Activated naive CD8-positive, alpha-beta T cell treated with anti-CD3 and anti-CD28 coated beads, Interleukin-2, amount 10 ng/mL, durations not matched to agents 7 days and 5 days (primary cell): ENCODE results near the gene ERN1. TPM values are rescaled to one million over a fixed set of nuclear protein-coding genes. Genes with fewer than 3 reads are reported as not detected.

Source experiments
- ATAC-seq: fragments of 150-1000 bp; cut with Tn5 transposase; one replicate; pipeline ENCODE4 v1.10.0; 2021; ENCODE audit warnings: low read depth, moderate library complexity
- POLR2A ChIA-PET: fragments of 350-600 bp; sonication (Branson Sonifier 250); formaldehyde crosslinking; loops from one replicate; lab custom pipeline; 2021; ENCODE audit warnings: antibody characterized with exemption; lab: Charles Lee
- DNase-seq: peaks from one replicate; pipeline ENCODE4 v3.0.0; 2021
- H3K27ac Mint-ChIP-seq: one replicate; pipeline ENCODE4 v1.8.0; 2022; ENCODE audit warnings: mild to moderate bottlenecking, mixed read lengths
- H3K27me3 Mint-ChIP-seq: one replicate; pipeline ENCODE4 v1.8.0; 2022; ENCODE audit warnings: mild to moderate bottlenecking, moderate library complexity, mixed read lengths
- H3K36me3 Mint-ChIP-seq: one replicate; pipeline ENCODE4 v1.8.0; 2021; ENCODE audit warnings: mild to moderate bottlenecking, mixed read lengths
- H3K4me1 Mint-ChIP-seq: one replicate; pipeline ENCODE4 v1.8.0; 2021; ENCODE audit warnings: mixed read lengths
- H3K4me3 Mint-ChIP-seq: one replicate; pipeline ENCODE4 v1.8.0; 2022; ENCODE audit warnings: mild to moderate bottlenecking, moderate library complexity, mixed read lengths
- H3K9me3 Mint-ChIP-seq: one replicate; pipeline ENCODE4 v1.8.0; 2021; ENCODE audit warnings: mixed read lengths
- total RNA-seq, 2 experiments: library from RNA; stranded (reverse); gene quantifications; one replicate each; pipeline ENCODE4 v1.2.3, GENCODE V29; 2021

ERN1 gene
- total RNA-seq, 2 experiments from 2014 or later, result 38.6 to 45.3 TPM

- ATAC-seq, result no peak
- Mint-ChIP-seq H3K27ac (no peak overlapping the region), H3K36me3 (no peaks in the 10 kb centered on the region), H3K27me3 (no peaks in the 10 kb centered on the region), H3K4me3 (no peak overlapping the region), H3K9me3 (no peaks in the 10 kb centered on the region), H3K4me1 (no peaks in the 10 kb centered on the region)
- POLR2A ChIA-PET, result no interaction called here
- no peak for DNase-seq
Measured at GRCh38 chr17:64041912-64042311, 88.0 kb downstream of the ERN1 start.

GRCh38 chr17:64040206-64040605, 89.7 kb downstream of the ERN1 start:
- ATAC-seq (no peak), DNase-seq (no peak)
- Mint-ChIP-seq H3K4me3 (no peak overlapping the region), H3K4me1 (no peaks in the 10 kb centered on the region), H3K27me3 (no peaks in the 10 kb centered on the region), H3K36me3 (no peaks in the 10 kb centered on the region), H3K27ac (no peak overlapping the region), H3K9me3 (no peaks in the 10 kb centered on the region)
- POLR2A ChIA-PET, result no interaction called here

DNA sequence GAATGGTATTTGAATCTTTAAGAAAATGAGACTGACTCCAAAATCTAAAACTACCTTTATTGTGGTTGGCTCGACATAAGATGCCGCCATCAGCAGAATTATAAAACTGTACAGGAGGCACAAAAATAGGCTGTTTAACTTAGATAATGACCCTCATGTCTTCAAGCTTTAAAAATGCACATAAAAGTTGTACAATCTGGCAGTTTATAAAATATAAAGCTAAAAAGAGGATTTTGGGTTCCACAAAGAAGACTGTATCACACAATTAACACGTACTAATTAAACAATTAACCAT, 90.9 kb downstream of the ERN1 start:
- no peak overlapping the region for H3K27ac Mint-ChIP-seq
- POLR2A ChIA-PET, result no interaction called here

DNA sequence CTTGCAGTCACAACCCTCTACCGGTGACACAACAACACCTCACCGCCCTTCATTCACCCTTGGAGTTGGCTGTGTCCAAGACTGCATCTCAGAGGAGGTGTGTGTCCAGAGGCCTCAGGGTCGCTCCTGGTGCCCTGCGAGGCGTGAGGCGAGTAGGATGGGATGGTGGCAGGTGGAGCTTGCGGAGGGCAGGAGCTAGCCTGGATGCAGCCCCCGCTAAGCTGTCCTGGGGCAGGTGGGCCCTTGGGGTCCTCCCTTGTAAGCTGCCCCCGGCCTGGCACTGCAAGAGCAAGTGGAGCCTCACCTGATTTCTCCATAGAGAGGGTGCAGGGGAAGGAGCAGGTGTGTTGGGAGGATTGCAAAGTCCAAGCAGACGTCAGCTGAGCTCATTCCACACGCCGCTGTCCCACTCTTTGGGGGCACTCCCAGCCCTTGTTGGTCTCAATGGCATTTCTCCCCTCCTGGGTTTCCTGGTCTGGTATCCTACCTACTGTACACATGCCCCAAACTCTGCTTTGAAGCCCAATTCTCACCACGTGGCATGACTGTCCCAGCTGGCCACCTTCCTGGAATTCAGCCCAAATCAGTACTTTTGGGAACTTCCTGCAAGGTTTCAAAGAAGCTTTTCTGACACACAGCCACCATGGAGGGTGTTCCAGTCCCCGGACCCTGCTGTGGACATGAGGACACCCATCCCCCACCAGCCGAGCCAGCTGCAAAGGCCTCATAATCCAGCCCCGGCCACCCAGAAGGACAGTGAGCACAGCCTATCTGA, 91.4 kb downstream of the ERN1 start:
- H3K27ac Mint-ChIP-seq, result no peak overlapping the region
- POLR2A ChIA-PET, result no interaction called here
- H3K27me3 Mint-ChIP-seq, result peaks cover 1% of the 10 kb centered on the region
- no peak overlapping the region for H3K4me3 Mint-ChIP-seq
- no peak for DNase-seq
- no peaks in the 10 kb centered on the region for H3K36me3 Mint-ChIP-seq
- H3K9me3 Mint-ChIP-seq, result no peaks in the 10 kb centered on the region
- H3K4me1 Mint-ChIP-seq, result no peaks in the 10 kb centered on the region
- no peak for ATAC-seq

More for the DNA sequence above, 90.9 kb downstream of the ERN1 start:
- no peak for DNase-seq
- Mint-ChIP-seq H3K4me3 (no peak overlapping the region), H3K36me3 (no peaks in the 10 kb centered on the region), H3K4me1 (no peaks in the 10 kb centered on the region), H3K27me3 (no peaks in the 10 kb centered on the region), H3K9me3 (no peaks in the 10 kb centered on the region)
- no peak for ATAC-seq

DNA sequence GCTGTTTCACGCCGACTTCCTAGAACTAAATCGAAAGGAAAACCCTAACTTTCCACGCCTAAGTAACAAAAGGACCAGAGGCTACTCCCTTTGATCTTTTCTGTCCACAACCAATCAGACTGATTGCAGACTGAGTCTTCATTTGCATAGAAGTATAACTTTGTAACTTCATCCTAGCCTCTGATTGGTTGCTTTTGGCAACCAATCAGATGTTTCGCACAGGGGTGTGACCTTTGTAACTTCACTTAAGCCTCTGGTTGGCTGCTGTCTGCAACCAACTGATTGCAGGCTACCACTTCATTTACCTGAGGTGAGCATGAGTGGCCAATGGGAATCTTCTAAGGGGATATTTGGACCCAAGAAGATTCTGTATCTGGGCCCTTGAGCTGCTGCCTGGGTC, 92.1 kb downstream of the ERN1 start:
- no peak overlapping the region for H3K27ac Mint-ChIP-seq

GRCh38 chr17:64037180-64037579, 92.8 kb downstream of the ERN1 start:
- DNase-seq, result no peak
- POLR2A ChIA-PET, result no interaction called here
- Mint-ChIP-seq H3K27ac (no peak overlapping the region), H3K4me3 (no peak overlapping the region), H3K27me3 (peaks cover 1% of the 10 kb centered on the region), H3K4me1 (no peaks in the 10 kb centered on the region), H3K36me3 (no peaks in the 10 kb centered on the region), H3K9me3 (no peaks in the 10 kb centered on the region)
- ATAC-seq, result no peak

More for the DNA sequence above, 92.1 kb downstream of the ERN1 start:
- H3K4me3 Mint-ChIP-seq, result no peak overlapping the region
- ATAC-seq (no peak), DNase-seq (no peak)
- H3K27me3 Mint-ChIP-seq, result peaks cover 1% of the 10 kb centered on the region
- POLR2A ChIA-PET, result no interaction called here
- no peaks in the 10 kb centered on the region for H3K36me3 Mint-ChIP-seq
- H3K9me3 Mint-ChIP-seq, result no peaks in the 10 kb centered on the region
- no peaks in the 10 kb centered on the region for H3K4me1 Mint-ChIP-seq

DNA sequence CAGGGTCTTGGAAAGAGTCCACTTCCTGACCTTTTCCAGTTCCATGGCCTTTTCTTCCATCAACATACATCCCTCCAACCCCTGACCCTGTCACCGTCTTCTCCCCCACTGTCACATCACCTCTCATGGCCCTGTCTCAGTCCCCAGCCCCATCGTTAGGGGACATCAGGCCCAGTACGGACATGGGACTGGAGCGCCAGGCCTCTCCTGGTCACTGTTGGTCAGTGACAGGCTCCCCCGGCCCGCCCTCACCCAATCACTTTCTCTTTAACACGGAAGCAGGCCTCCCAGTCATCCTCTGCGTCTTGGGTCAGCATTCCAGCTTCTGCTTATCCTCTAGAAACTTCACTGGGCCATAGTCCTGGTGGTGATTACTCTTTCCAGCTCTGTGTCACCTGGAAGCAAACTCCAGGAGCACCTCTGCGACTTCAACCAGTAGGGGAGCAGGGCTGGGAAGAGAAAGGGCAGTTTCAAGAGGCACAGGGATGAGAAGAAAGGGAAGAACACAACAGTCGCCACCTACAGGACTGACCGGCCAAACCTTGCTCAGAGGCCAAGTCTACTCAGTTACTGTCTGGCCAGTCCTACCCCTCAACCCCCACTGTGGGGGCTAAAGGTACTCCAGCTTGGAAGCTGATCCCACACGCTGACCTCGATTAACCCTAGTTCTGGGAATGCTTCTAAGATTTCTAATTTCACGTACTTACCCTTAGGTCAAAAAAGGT, 93.6 kb downstream of the ERN1 start:
- Mint-ChIP-seq H3K27ac (no peak overlapping the region), H3K9me3 (no peaks in the 10 kb centered on the region), H3K4me1 (no peaks in the 10 kb centered on the region), H3K27me3 (peaks cover 1% of the 10 kb centered on the region), H3K4me3 (no peak overlapping the region), H3K36me3 (no peaks in the 10 kb centered on the region)
- DNase-seq (no peak), ATAC-seq (no peak)
- POLR2A ChIA-PET, result no interaction called here

- Mint-ChIP-seq H3K4me3 (no peak overlapping the region), H3K27ac (no peak overlapping the region), H3K4me1 (peaks cover 7% of the 10 kb centered on the region), H3K36me3 (no peaks in the 10 kb centered on the region), H3K9me3 (no peaks in the 10 kb centered on the region), H3K27me3 (peaks cover 1% of the 10 kb centered on the region)
- no peak for ATAC-seq
- POLR2A ChIA-PET, result no interaction called here
- DNase-seq, result no peak
Measured at GRCh38 chr17:64032081-64032480, 97.9 kb downstream of the ERN1 start.

GRCh38 chr17:64028874-64029464, 101.0 kb downstream of the ERN1 start:
- ATAC-seq, result no peak
- peak; percentile 55 for DNase-seq
- H3K36me3 Mint-ChIP-seq, result no peaks in the 10 kb centered on the region
- peaks cover 30% of the 10 kb centered on the region for H3K4me1 Mint-ChIP-seq
- no peak overlapping the region for H3K27ac Mint-ChIP-seq
- H3K27me3 Mint-ChIP-seq, result peaks cover 1% of the 10 kb centered on the region
- POLR2A ChIA-PET, result interaction anchor here (1.3 to 4.7 kb wide), 4 partner anchors 9 to 117 kb away, joined by 6 to 25 read pairs (median 13); partner anchors contain the start of genes ERN1 and ICAM2
- no peak overlapping the region for H3K4me3 Mint-ChIP-seq
- no peaks in the 10 kb centered on the region for H3K9me3 Mint-ChIP-seq

DNA sequence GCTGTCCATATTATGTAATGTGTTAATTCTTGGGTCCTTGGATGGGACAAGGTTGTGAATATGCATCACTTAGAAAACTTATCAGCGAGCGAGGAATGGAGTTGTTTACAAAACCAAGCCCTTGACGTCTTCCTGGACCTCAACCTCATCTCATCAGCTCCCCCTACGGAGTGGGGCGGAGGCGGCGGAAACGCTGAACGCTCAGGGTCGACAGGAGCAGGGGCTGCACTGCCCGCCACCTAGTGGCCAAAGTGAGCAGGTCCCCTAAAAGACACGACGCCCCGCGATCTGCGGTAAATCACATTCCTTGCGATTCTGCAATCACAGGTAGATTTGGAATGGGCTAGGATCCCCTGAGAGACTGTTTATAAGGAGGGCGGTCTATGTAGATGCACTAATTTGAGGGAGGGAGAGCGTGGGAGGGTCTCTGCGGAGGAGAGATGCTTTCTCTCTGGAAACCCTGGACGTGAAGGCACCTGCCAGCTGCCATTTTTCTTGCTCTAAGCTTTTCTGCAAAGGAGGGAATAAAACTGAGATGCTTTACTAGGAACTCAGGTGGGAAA, 104.1 kb downstream of the ERN1 start:
- POLR2A ChIA-PET, result interaction anchor here (0.6 to 4.7 kb wide), 10 partner anchors 9 to 120 kb away, joined by 3 to 25 read pairs (median 6); partner anchors contain the start of gene ERN1
- peak; percentile 91 for ATAC-seq
- H3K27me3 Mint-ChIP-seq, result no peaks in the 10 kb centered on the region

DNA sequence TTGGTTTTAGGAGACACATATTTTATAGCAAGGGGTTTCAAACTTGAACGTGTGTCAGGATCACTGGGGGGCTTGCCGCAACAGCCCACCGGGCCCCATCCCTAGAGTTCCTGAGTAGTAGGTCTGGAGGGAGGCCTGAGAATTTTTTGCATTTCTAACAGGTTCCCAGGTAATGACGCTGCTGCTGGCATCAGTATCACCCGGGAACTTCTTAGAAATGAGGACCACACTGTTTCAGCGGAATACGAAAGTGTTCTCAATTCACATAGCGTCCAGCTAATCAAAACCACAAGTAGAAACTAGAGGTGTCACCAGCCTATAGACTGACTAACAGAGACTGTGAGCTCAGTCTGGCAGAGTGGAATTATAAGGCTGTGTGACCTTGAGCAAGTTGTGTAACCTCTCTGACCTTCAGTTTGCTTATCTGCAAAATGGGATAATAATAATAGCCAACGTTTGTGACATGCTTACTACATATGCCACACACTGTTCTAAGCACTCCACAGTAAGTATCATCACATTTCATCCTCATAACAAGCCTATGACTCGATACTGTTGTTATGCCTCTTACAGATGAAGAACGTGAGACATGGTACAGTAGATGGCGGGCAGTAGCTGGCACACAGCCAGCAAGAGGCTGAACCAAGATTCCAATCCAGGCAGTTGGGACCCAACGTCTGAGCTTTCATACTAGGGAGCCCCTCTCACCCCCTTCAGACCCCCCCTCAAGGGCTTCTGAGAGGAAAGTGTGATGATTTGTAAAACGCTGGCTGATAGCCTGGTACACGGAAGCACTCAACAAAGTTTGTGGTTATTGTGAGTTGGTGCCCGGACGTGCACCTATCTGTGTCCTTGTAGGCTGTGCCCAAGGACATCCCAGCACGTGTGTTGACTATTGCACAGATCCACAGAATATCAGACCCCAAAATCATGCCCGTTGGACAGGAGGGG, 104.9 kb downstream of the ERN1 start:
- H3K4me3 Mint-ChIP-seq, result peak overlapping the region; percentile 78

More for the DNA sequence above, 104.1 kb downstream of the ERN1 start:
- DNase-seq, result peak; percentile 87
- H3K9me3 Mint-ChIP-seq, result no peaks in the 10 kb centered on the region
- peak overlapping the region; percentile 78 for H3K4me3 Mint-ChIP-seq
- peaks cover 45% of the 10 kb centered on the region for H3K4me1 Mint-ChIP-seq
- H3K27ac Mint-ChIP-seq, result peak overlapping the region; percentile 85
- H3K36me3 Mint-ChIP-seq, result no peaks in the 10 kb centered on the region

DNA sequence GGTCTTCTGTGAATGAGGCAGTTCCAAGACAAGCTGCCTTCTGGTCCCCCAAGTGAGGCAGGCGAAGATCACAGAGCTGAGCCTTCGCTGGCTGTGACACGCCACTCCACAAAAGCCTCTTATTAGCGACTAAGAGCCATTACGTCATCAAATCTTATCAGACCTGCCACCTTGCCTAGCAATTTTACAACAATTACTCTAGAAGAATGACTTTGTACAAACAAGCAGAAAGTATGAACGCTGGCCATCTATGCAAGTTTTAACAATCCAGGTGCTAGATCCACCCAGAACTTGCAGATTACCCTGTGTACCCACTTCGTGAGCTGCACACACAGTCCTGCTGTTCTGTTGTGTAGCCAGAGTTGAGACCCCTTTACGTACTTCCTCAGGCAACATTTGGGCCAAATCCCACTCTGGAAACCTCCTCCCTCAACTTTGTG, 105.7 kb downstream of the ERN1 start:
- ATAC-seq (no peak), DNase-seq (no peak)
- H3K27ac Mint-ChIP-seq, result peak overlapping the region; percentile 85
- H3K27me3 Mint-ChIP-seq, result no peaks in the 10 kb centered on the region
- no peak overlapping the region for H3K4me3 Mint-ChIP-seq
- H3K9me3 Mint-ChIP-seq, result no peaks in the 10 kb centered on the region
- POLR2A ChIA-PET, result interaction anchor here (1.1 to 3.3 kb wide), 4 partner anchors 8 to 121 kb away, joined by 3 to 12 read pairs (median 8); partner anchors contain the start of gene ERN1
- H3K36me3 Mint-ChIP-seq, result no peaks in the 10 kb centered on the region
- H3K4me1 Mint-ChIP-seq, result peaks cover 45% of the 10 kb centered on the region

More for the DNA sequence above, 104.9 kb downstream of the ERN1 start:
- no peaks in the 10 kb centered on the region for H3K27me3 Mint-ChIP-seq
- peaks cover 45% of the 10 kb centered on the region for H3K4me1 Mint-ChIP-seq
- peak; percentile 12 for ATAC-seq
- POLR2A ChIA-PET, result interaction anchor here (0.6 to 3.3 kb wide), 9 partner anchors 9 to 121 kb away, joined by 3 to 12 read pairs (median 5); partner anchors contain the start of gene ERN1
- H3K27ac Mint-ChIP-seq, result peak overlapping the region; percentile 85
- H3K9me3 Mint-ChIP-seq, result no peaks in the 10 kb centered on the region
- no peaks in the 10 kb centered on the region for H3K36me3 Mint-ChIP-seq
- DNase-seq, result no peak
